Sigmoid colon (tissue), 4 donors: ENCODE measurements around the gene FBXO21.

Experiments
- CTCF ChIP-seq, 4 experiments: fragments of 450-650 bp in 3 of 4; fragments of 200-600 bp in 1 of 4; IDR thresholded peaks; one replicate each; pipeline ENCODE4 v1.5.1; 2016 to 2019; ENCODE audit warnings: antibody characterized with exemption in 4 of 4, mild to moderate bottlenecking in 3 of 4, moderate library complexity in 2 of 4
- EP300 ChIP-seq, 4 donors: sonication (generic); formaldehyde crosslinking; IDR thresholded peaks; one replicate each; pipeline ENCODE4 v1.6.1; 2017; ENCODE audit warnings: antibody characterized with exemption in 4 of 4
- POLR2A ChIP-seq, 2 donors: fragments of 450-650 bp; IDR thresholded peaks; one replicate each; pipeline ENCODE4 v1.6.1; 2016; ENCODE audit warnings: antibody characterized with exemption in 2 of 2, mild to moderate bottlenecking in 2 of 2, moderate library complexity in 2 of 2
- POLR2AphosphoS5 ChIP-seq, 4 donors: sonication (generic); formaldehyde crosslinking; IDR thresholded peaks; one replicate each; pipeline ENCODE4 v1.6.1; 2017; ENCODE audit warnings: antibody characterized with exemption in 4 of 4

- TF ChIP-seq CTCF (IDR thresholded peaks at IDR 0.05) (no peak), POLR2AphosphoS5 (IDR thresholded peaks at IDR 0.05) (no peak), EP300 (IDR thresholded peaks at IDR 0.05) (no peak), POLR2A (IDR thresholded peaks at IDR 0.05) (no peak)
These were observed 92.3 kb downstream of the FBXO21 start for GRCh38 chr12:117098024-117098360.
